A673 (cell line): ENCODE data around the gene DVL1. TPM values are rescaled to one million over a fixed set of nuclear protein-coding genes. Genes with fewer than 3 reads are reported as not detected.
A peak's percentile ranks its signal among the peaks of the same experiment; 100 is the strongest.

ENCODE experiments used
- BruUV-seq: library from RNA; stranded (reverse); fragments of 400-500 nt; replicated peaks from 2 replicates; lab custom pipeline; 2021; lab: Mats Ljungman, UMichigan
- CTCF ChIA-PET: fragments of 300-600 bp; sonication (Branson Sonifier 250); formaldehyde crosslinking; loops from one replicate; lab custom pipeline; 2022; ENCODE audit warnings: antibody characterized with exemption; lab: Charles Lee
- POLR2A ChIA-PET: fragments of 300-600 bp; sonication (Branson Sonifier 250); formaldehyde crosslinking; loops from one replicate; lab custom pipeline; 2022; ENCODE audit warnings: antibody characterized with exemption; ENCODE audit not compliant: low non-redundant PET; lab: Charles Lee
- DNase-seq: peaks from one replicate; pipeline ENCODE4 v3.0.0-alpha.2; 2015; ENCODE audit warnings: low spot score
- H3K27ac ChIP-seq: fragments of 200-600 bp; sonication (generic); 2 replicates; pipeline ENCODE4 v1.5.1; 2016; ENCODE audit warnings: mixed run types, low read depth, mild to moderate bottlenecking, mixed read lengths, antibody characterized with exemption, low read length; ENCODE audit not compliant: poor library complexity, severe bottlenecking
- H3K27me3 ChIP-seq: fragments of 200-600 bp; sonication (generic); replicated peaks from 2 replicates; pipeline ENCODE4 v1.6.1; 2017; ENCODE audit warnings: mixed run types, low read depth, mild to moderate bottlenecking, mixed read lengths, antibody characterized with exemption, low read length; ENCODE audit not compliant: insufficient read depth, poor library complexity
- H3K36me3 ChIP-seq: fragments of 200-600 bp; sonication (generic); 2 replicates; pipeline ENCODE4 v1.6.1; 2016; ENCODE audit warnings: mixed run types, mild to moderate bottlenecking, mixed read lengths, antibody characterized with exemption, low read length; ENCODE audit not compliant: insufficient read depth, poor library complexity, severe bottlenecking
- H3K4me1 ChIP-seq: fragments of 200-600 bp; sonication (generic); 2 replicates; pipeline ENCODE4 v1.6.1; 2017; ENCODE audit warnings: mixed run types, mild to moderate bottlenecking, mixed read lengths, antibody characterized with exemption, low read length; ENCODE audit not compliant: insufficient read depth, poor library complexity, severe bottlenecking
- H3K4me3 ChIP-seq: fragments of 200-600 bp; sonication (generic); 2 replicates; pipeline ENCODE4 v1.5.1; 2016; ENCODE audit warnings: low read depth, mixed run types, mild to moderate bottlenecking, mixed read lengths, low read length; ENCODE audit not compliant: poor library complexity, severe bottlenecking
- H3K9me3 ChIP-seq: fragments of 200-600 bp; sonication (generic); 2 replicates; pipeline ENCODE4 v1.6.1; 2016; ENCODE audit warnings: mixed run types, low read depth, mild to moderate bottlenecking, mixed read lengths, antibody characterized with exemption, low read length; ENCODE audit not compliant: poor library complexity, severe bottlenecking
- CTCF ChIP-seq: fragments of 300-800, 200-600 bp; sonication (generic); conservative IDR thresholded peaks from 2 replicates; pipeline ENCODE4 v1.5.1; 2017; ENCODE audit warnings: low read depth, mild to moderate bottlenecking, antibody characterized with exemption, low read length, moderate library complexity, mixed read lengths
- EZH2 ChIP-seq: fragments of 200-600 bp; sonication (generic); IDR thresholded peaks from 2 replicates; pipeline ENCODE4 v1.6.1; 2017; ENCODE audit warnings: borderline replicate concordance, low read depth, mild to moderate bottlenecking, mixed read lengths, antibody characterized with exemption, low read length; ENCODE audit not compliant: poor library complexity, severe bottlenecking
- intact Hi-C: fragments of 100-400 bp; cut with micrococcal nuclease; formaldehyde crosslinking; loops from one replicate; pipeline ENCODE4 v1.10.0; 2022; ENCODE audit not compliant: unreplicated experiment
- total RNA-seq: library from RNA; stranded (reverse); gene quantifications from 2 replicates; pipeline ENCODE4 v1.2.3, GENCODE V29; 2021

Gene DVL1
- total RNA-seq, 1 experiment from 2014 or later: 48.0 TPM

GRCh38 chr1:1302006-1302430, 47.2 kb downstream of the DVL1 start:
- CTCF ChIA-PET: no interaction called here

DNA sequence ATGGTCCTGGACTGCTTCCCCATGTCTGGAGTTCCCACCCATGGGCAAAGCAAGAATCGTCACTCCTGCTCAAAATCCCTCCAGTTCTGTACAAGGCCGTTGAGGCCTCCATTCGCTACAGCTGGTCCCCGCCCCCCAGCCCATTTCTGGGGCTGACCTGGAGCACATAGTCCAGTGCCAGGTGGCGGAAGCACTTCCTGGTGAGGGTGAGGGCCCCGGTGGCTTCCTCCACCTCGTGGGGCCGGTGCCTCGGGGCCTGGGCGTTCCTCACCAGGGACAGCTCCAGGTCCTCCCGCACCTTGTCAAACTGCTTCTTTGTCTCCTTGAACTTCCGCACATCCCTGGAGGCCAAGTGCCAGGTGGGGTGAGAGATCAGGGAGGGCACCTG, 48.9 kb downstream of the DVL1 start:
- no TSS peak for BruUV-seq
- POLR2A ChIA-PET: no interaction called here
- H3K9me3 ChIP-seq: no peaks in the 10 kb centered on the region
- no peak overlapping the region for H3K4me3 ChIP-seq
- intact Hi-C loops: loop anchor here (10.0 kb wide), 1 partner anchor 276 kb away; the partner anchor contains the start of gene AGRN
- H3K27me3 ChIP-seq: no peaks in the 10 kb centered on the region
- CTCF ChIA-PET: no interaction called here
- TF ChIP-seq CTCF: peak; percentile 9; the same call in 1 of the 2 replicates
- TF ChIP-seq EZH2: no peak
- no peak overlapping the region for H3K27ac ChIP-seq
- H3K36me3 ChIP-seq: no peaks in the 10 kb centered on the region
- no peak for DNase-seq
- peaks cover 16% of the 10 kb centered on the region for H3K4me1 ChIP-seq

More at GRCh38 chr1:1302006-1302430, 47.2 kb downstream of the DVL1 start:
- no peaks in the 10 kb centered on the region for H3K9me3 ChIP-seq
- POLR2A ChIA-PET: no interaction called here
- H3K4me3 ChIP-seq: no peak overlapping the region
- intact Hi-C loops: loop anchor here (10.0 kb wide), 1 partner anchor 277 kb away; the partner anchor contains the start of gene AGRN
- peaks cover 27% of the 10 kb centered on the region for H3K4me1 ChIP-seq
- BruUV-seq: no TSS peak
- no peak overlapping the region for H3K27ac ChIP-seq
- DNase-seq: no peak
- TF ChIP-seq CTCF (peak; percentile 62), EZH2 (no peak)
- no peaks in the 10 kb centered on the region for H3K36me3 ChIP-seq
- H3K27me3 ChIP-seq: no peaks in the 10 kb centered on the region

DNA sequence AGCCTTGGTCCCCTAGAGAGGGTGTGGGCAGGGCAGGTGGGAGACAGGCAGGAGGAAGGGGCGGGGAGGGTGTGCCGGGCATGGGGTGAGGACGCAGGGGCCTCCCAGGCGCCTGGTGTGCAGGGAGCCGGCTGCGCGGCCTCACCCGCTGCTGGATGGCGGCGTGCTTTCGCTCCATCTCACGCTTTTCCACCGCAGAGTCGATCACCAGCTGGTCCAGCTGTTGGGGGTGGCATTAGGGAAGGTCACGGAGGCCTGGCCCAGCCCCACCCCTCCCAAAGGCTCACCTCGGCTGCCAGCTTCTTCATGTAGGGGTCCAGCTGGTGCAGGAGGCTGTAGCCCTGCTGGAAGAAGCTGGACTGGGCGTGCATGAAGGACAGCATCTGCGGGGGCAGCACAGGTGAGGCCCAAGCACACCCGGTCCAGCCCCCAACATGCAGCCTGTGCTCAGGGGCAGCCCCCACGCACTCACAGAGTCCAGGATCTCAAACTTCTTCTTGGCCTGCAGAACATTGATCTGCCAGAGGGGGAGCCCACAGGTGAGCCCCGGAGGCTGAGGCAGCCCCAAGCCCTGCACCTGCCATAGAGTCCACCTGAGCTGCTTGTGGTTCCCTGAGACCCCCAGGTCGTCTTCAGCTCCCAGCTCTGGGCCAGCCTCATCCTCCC, 49.4 kb downstream of the DVL1 start:
- H3K9me3 ChIP-seq: no peaks in the 10 kb centered on the region
- intact Hi-C loops: loop anchor here (10.0 kb wide), 1 partner anchor 275 kb away; the partner anchor contains the start of gene AGRN
- BruUV-seq: no TSS peak
- TF ChIP-seq EZH2 (no peak), CTCF (peak; percentile 48)
- ChIA-PET CTCF (no interaction called here), POLR2A (no interaction called here)
- DNase-seq: no peak
- H3K27me3 ChIP-seq: no peaks in the 10 kb centered on the region
- H3K36me3 ChIP-seq: no peaks in the 10 kb centered on the region
- no peak overlapping the region for H3K27ac ChIP-seq
- no peak overlapping the region for H3K4me3 ChIP-seq
- peaks cover 11% of the 10 kb centered on the region for H3K4me1 ChIP-seq
